ENCODE results near the gene MCTP1. TPM values are rescaled to one million over a fixed set of nuclear protein-coding genes. Genes with fewer than 3 reads are reported as not detected.

MCTP1 gene
- total RNA-seq, 1 experiment from 2014 or later, result 2.5 TPM

DNA sequence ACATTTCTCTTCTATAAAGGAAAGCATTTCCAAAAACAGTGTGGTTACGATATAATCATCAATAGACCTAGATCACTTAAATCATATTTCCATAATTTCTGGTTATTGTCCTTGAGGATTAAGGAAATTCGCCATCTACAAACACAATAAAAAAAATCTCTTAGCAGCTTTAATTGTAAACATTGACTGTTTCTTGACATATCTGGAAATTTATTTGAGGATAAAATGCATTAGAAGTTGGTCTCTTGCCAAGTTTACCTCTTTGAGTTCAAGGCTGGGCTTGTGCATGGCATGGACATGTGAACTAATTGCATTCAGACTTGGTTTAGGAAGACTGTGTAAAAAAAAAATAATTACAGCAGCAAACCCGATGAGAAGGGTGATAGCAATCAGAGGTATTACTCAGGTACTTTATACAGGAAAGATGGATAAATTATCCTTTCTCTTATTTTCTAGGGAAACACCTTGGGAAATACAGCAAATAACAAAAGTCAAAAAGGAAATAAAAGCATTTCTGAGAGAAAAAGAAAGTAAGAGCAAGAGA lies 428.6 kb downstream of the MCTP1 start:
- no peak overlapping the region for H3K9ac ChIP-seq (ENCODE audit: extremely low read depth, insufficient read length, low read length)
- no peak overlapping the region for H3K18ac ChIP-seq (ENCODE audit: insufficient read length, low read depth, low read length)
- H3K4me2 ChIP-seq (ENCODE audit: insufficient read depth, insufficient read length, low read length), result no peak overlapping the region
- H3K4ac ChIP-seq (ENCODE audit: low read depth, low read length), result no peak overlapping the region
- no peak overlapping the region for H2AK5ac ChIP-seq (ENCODE audit: insufficient read length, low read length)
- no peaks in the 10 kb centered on the region for H3K27me3 ChIP-seq (ENCODE audit: insufficient read depth, low read length)
- H3K27ac Mint-ChIP-seq, result no peak overlapping the region; a peak in 1 of 7 replicates
- H3K4me3 Mint-ChIP-seq, result no peak overlapping the region
- no peaks in the 10 kb centered on the region for H3K23me2 ChIP-seq (ENCODE audit: insufficient read length, low read depth, low read length, poor library complexity, severe bottlenecking)
- H2BK15ac ChIP-seq (ENCODE audit: low read depth, low read length), result no peak overlapping the region
- TF ChIP-seq, protein P1, sequence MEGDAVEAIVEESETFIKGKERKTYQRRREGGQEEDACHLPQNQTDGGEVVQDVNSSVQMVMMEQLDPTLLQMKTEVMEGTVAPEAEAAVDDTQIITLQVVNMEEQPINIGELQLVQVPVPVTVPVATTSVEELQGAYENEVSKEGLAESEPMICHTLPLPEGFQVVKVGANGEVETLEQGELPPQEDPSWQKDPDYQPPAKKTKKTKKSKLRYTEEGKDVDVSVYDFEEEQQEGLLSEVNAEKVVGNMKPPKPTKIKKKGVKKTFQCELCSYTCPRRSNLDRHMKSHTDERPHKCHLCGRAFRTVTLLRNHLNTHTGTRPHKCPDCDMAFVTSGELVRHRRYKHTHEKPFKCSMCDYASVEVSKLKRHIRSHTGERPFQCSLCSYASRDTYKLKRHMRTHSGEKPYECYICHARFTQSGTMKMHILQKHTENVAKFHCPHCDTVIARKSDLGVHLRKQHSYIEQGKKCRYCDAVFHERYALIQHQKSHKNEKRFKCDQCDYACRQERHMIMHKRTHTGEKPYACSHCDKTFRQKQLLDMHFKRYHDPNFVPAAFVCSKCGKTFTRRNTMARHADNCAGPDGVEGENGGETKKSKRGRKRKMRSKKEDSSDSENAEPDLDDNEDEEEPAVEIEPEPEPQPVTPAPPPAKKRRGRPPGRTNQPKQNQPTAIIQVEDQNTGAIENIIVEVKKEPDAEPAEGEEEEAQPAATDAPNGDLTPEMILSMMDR (conservative IDR thresholded peaks at IDR 0.05), result no peak
- H3K79me2 ChIP-seq (ENCODE audit: insufficient read depth, low read length), result no peaks in the 10 kb centered on the region
- H2AFZ ChIP-seq (ENCODE audit: low read length), result no peak overlapping the region
- H3K4me1 Mint-ChIP-seq, result peaks cover 20 to 21% of the 10 kb centered on the region in 2 experiments
- no peak for DNase-seq
- H3K56ac ChIP-seq (ENCODE audit: insufficient read length, low read depth, low read length), result no peak overlapping the region
- H4K91ac ChIP-seq (ENCODE audit: insufficient read length, low read depth, low read length), result no peak overlapping the region
- H3K36me3 Mint-ChIP-seq (ENCODE audit: insufficient read depth in 1 of 3, low read depth in 3 of 3), result no peaks in the 10 kb centered on the region
- no peaks in the 10 kb centered on the region for H4K20me1 ChIP-seq (ENCODE audit: control insufficient read depth, insufficient read depth, insufficient read length)
- H3K27me3 Mint-ChIP-seq (ENCODE audit: low read depth), result no peaks in the 10 kb centered on the region
- H3K4me1 ChIP-seq (ENCODE audit: insufficient read depth, low read length), result peaks cover 3% of the 10 kb centered on the region; the same call in 1 of the 2 replicates
- no peak overlapping the region for H2BK20ac ChIP-seq (ENCODE audit: low read depth, low read length, poor library complexity, severe bottlenecking)
- H4K8ac ChIP-seq (replicated peaks; ENCODE audit: insufficient read length, low read depth, low read length), result no peak overlapping the region
- H3K79me1 ChIP-seq (ENCODE audit: insufficient read depth, low read depth, low read length, poor library complexity, severe bottlenecking), result no peaks in the 10 kb centered on the region
- H3K27ac ChIP-seq (ENCODE audit: insufficient read length, low read depth, low read length), result no peak overlapping the region
- no CpG with 5 or more reads among the region's 3 CpGs for WGBS (ENCODE audit: extremely low coverage, insufficient read length, low lambda C conversion rate)
- no peaks in the 10 kb centered on the region for H3K9me3 ChIP-seq (ENCODE audit: control insufficient read depth, low read depth, low read length)
- no peak overlapping the region for H2BK120ac ChIP-seq (ENCODE audit: low read depth, low read length, poor library complexity, severe bottlenecking)
- no peak overlapping the region for H2BK5ac ChIP-seq (ENCODE audit: insufficient read length, low read length)
- H4K5ac ChIP-seq (ENCODE audit: insufficient read length, low read depth, low read length), result no peak overlapping the region
- H3K9me3 Mint-ChIP-seq, result no peaks in the 10 kb centered on the region
- H2BK12ac ChIP-seq (ENCODE audit: insufficient read length, low read depth, low read length), result no peak overlapping the region
- no peak overlapping the region for H3K14ac ChIP-seq (ENCODE audit: insufficient read depth, low read length)
- H3K23ac ChIP-seq (ENCODE audit: insufficient read length, low read depth, low read length), result no peak overlapping the region
- no peak overlapping the region for H3T11ph ChIP-seq (ENCODE audit: low read length)

Data from H9 (cell line).